ENCODE measurements around the gene ZNF76.

ZNF76 gene

GRCh38 chr6:35267897-35268296 lies 8.4 kb downstream of the ZNF76 start:
- no peak for DNase-seq (ENCODE audit: low spot score)

GRCh38 chr6:35272005-35272404 lies 12.5 kb downstream of the ZNF76 start:
- DNase-seq (ENCODE audit: low spot score): no peak

- DNase-seq (ENCODE audit: low spot score): no peak
These were observed 14.5 kb downstream of the ZNF76 start for GRCh38 chr6:35273822-35274559.

GRCh38 chr6:35275744-35276260 lies 16.3 kb downstream of the ZNF76 start:
- no peak for DNase-seq (ENCODE audit: low spot score)

- no peak for DNase-seq (ENCODE audit: low spot score)
These were observed 19.2 kb downstream of the ZNF76 start for GRCh38 chr6:35278708-35279107.

- DNase-seq (ENCODE audit: low spot score): no peak
These were observed 21.4 kb downstream of the ZNF76 start for GRCh38 chr6:35280903-35281302.

GRCh38 chr6:35282472-35282871 lies 22.9 kb downstream of the ZNF76 start:
- no peak for DNase-seq (ENCODE audit: low spot score)

GRCh38 chr6:35283361-35283760 lies 23.8 kb downstream of the ZNF76 start:
- no peak for DNase-seq (ENCODE audit: low spot score)

- DNase-seq (ENCODE audit: low spot score): no peak
These were observed 28.3 kb downstream of the ZNF76 start for GRCh38 chr6:35287671-35288396.

- DNase-seq (ENCODE audit: low spot score): no peak
These were observed 29.3 kb downstream of the ZNF76 start for GRCh38 chr6:35288834-35289233.

GRCh38 chr6:35291491-35291890 lies 32.0 kb downstream of the ZNF76 start:
- no peak for DNase-seq (ENCODE audit: low spot score)

GRCh38 chr6:35292494-35292893 lies 33.0 kb downstream of the ZNF76 start:
- no peak for DNase-seq (ENCODE audit: low spot score)

GRCh38 chr6:35293681-35294080 lies 34.1 kb downstream of the ZNF76 start:
- DNase-seq (ENCODE audit: low spot score): no peak

- peak; percentile 44 for DNase-seq (ENCODE audit: low spot score)
These were observed 34.9 kb downstream of the ZNF76 start for GRCh38 chr6:35294308-35294945.

- no peak for DNase-seq (ENCODE audit: low spot score)
These were observed 35.5 kb downstream of the ZNF76 start for GRCh38 chr6:35295036-35295435.

GRCh38 chr6:35295521-35296315 lies 36.2 kb downstream of the ZNF76 start:
- DNase-seq (ENCODE audit: low spot score): no peak

- no peak for DNase-seq (ENCODE audit: low spot score)
These were observed 37.5 kb downstream of the ZNF76 start for GRCh38 chr6:35296931-35297600.

- peak; percentile 84 for DNase-seq (ENCODE audit: low spot score)
These were observed 38.3 kb downstream of the ZNF76 start, which contains the start of gene DEF6 for GRCh38 chr6:35297601-35298481. Gene DEF6, plus strand, starts transcription at chr6:35297818. Its CDS starts 39 bp downstream, at chr6:35297857.

- no peak for DNase-seq (ENCODE audit: low spot score)
These were observed 39.1 kb downstream of the ZNF76 start for GRCh38 chr6:35298625-35299140.

- DNase-seq (ENCODE audit: low spot score): no peak
These were observed 40.1 kb downstream of the ZNF76 start for GRCh38 chr6:35299674-35300073.
